WTC11 (cell line): ENCODE data around the gene HMCN1. TPM values are rescaled to one million over a fixed set of nuclear protein-coding genes. Genes with fewer than 3 reads are reported as not detected.

ENCODE experiments used
- ATAC-seq: fragments of 200-7000 bp; cut with Tn5 transposase; 2 replicates; pipeline ENCODE4 v1.10.0; 2021; ENCODE audit warnings: mild to moderate bottlenecking, moderate library complexity
- Bru-seq: library from RNA; stranded (reverse); fragments of 400-500 nt; gene quantifications from one replicate; lab custom pipeline; 2021; lab: Mats Ljungman, UMichigan
- CTCF ChIA-PET: fragments of 300-600 bp; sonication (Branson Sonifier 250); formaldehyde crosslinking; loops from one replicate; lab custom pipeline; 2021; ENCODE audit warnings: antibody characterized with exemption; lab: Charles Lee
- POLR2A ChIA-PET: fragments of 350-600 bp; sonication (Branson Sonifier 250); formaldehyde crosslinking; loops from one replicate; lab custom pipeline; 2021; ENCODE audit warnings: antibody characterized with exemption; lab: Charles Lee
- DNase-seq: peaks from one replicate; pipeline ENCODE4 v3.0.0; 2021; ENCODE audit warnings: low spot score
- H3K27ac Mint-ChIP-seq: 2 replicates; pipeline ENCODE4 v1.8.0; 2021; ENCODE audit warnings: mixed read lengths
- H3K27me3 Mint-ChIP-seq: 2 replicates; pipeline ENCODE4 v1.8.0; 2021; ENCODE audit warnings: low read depth, mild to moderate bottlenecking, moderate library complexity, mixed read lengths
- H3K36me3 Mint-ChIP-seq: 2 replicates; pipeline ENCODE4 v1.8.0; 2021; ENCODE audit warnings: mixed read lengths
- H3K4me1 Mint-ChIP-seq: 2 replicates; pipeline ENCODE4 v1.8.0; 2022; ENCODE audit warnings: mixed read lengths
- H3K4me3 Mint-ChIP-seq: 2 replicates; pipeline ENCODE4 v1.8.0; 2021; ENCODE audit warnings: mild to moderate bottlenecking, moderate library complexity, mixed read lengths
- H3K9me3 Mint-ChIP-seq: 2 replicates; pipeline ENCODE4 v1.8.0; 2021; ENCODE audit warnings: mixed read lengths
- ATF1 ChIP-seq: sonication (generic); formaldehyde crosslinking; IDR thresholded peaks from 2 replicates; pipeline ENCODE4 v1.8.1; 2023; ENCODE audit warnings: mild to moderate bottlenecking, moderate library complexity, missing genetic modification reagents
- ATF3 ChIP-seq: sonication (generic); formaldehyde crosslinking; conservative IDR thresholded peaks from 2 replicates; pipeline ENCODE4 v1.8.1; 2022; ENCODE audit warnings: mild to moderate bottlenecking, missing genetic modification reagents
- E2F5 ChIP-seq: sonication (generic); formaldehyde crosslinking; IDR thresholded peaks from 2 replicates; pipeline ENCODE4 v1.8.1; 2022; ENCODE audit warnings: mild to moderate bottlenecking, moderate library complexity, missing genetic modification reagents
- EMX1 ChIP-seq: fragments of 250-450 bp; sonication (Bioruptor Pico); IDR thresholded peaks from 2 replicates; pipeline ENCODE4 v1.8.0; 2021; ENCODE audit warnings: mild to moderate bottlenecking
- ESRRA ChIP-seq: sonication (generic); formaldehyde crosslinking; IDR thresholded peaks from 2 replicates; pipeline ENCODE4 v1.8.1; 2022; ENCODE audit warnings: mild to moderate bottlenecking, missing genetic modification reagents, borderline replicate concordance
- FOXP4 ChIP-seq: sonication (generic); formaldehyde crosslinking; IDR thresholded peaks from 2 replicates; pipeline ENCODE4 v1.8.0; 2022; ENCODE audit warnings: mild to moderate bottlenecking, missing genetic modification reagents
- HMGA2 ChIP-seq: fragments of 250-450 bp; sonication (Bioruptor Pico); IDR thresholded peaks from 2 replicates; pipeline ENCODE4 v1.4.0; 2021; ENCODE audit warnings: mild to moderate bottlenecking, moderate library complexity
- OVOL2 ChIP-seq: fragments of 250-450 bp; sonication (Bioruptor Pico); IDR thresholded peaks from 2 replicates; pipeline ENCODE4 v1.9.0; 2021; ENCODE audit warnings: mild to moderate bottlenecking, borderline replicate concordance
- RORB ChIP-seq: fragments of 250-450 bp; sonication (Bioruptor Pico); IDR thresholded peaks from 2 replicates; pipeline ENCODE4 v1.9.0; 2021; ENCODE audit warnings: mild to moderate bottlenecking
- SP1 ChIP-seq: sonication (generic); formaldehyde crosslinking; conservative IDR thresholded peaks from 2 replicates; pipeline ENCODE4 v1.8.1; 2022; ENCODE audit warnings: missing genetic modification reagents
- TCF7 ChIP-seq: sonication (generic); formaldehyde crosslinking; IDR thresholded peaks from 2 replicates; pipeline ENCODE4 v1.8.0; 2022; ENCODE audit warnings: mild to moderate bottlenecking, low read depth, missing genetic modification reagents, moderate library complexity
- TEAD1 ChIP-seq: sonication (generic); formaldehyde crosslinking; IDR thresholded peaks from 2 replicates; pipeline ENCODE4 v1.8.0; 2022; ENCODE audit warnings: mild to moderate bottlenecking, missing genetic modification reagents
- TEAD4 ChIP-seq: sonication (generic); formaldehyde crosslinking; IDR thresholded peaks from 2 replicates; pipeline ENCODE4 v1.8.0; 2022; ENCODE audit warnings: mild to moderate bottlenecking, missing genetic modification reagents
- USF2 ChIP-seq: sonication (generic); formaldehyde crosslinking; IDR thresholded peaks from 2 replicates; pipeline ENCODE4 v1.8.1; 2023; ENCODE audit warnings: mild to moderate bottlenecking, missing genetic modification reagents, moderate library complexity
- ZBTB21 ChIP-seq: sonication (generic); formaldehyde crosslinking; IDR thresholded peaks from 2 replicates; pipeline ENCODE4 v1.8.1; 2023; ENCODE audit warnings: mild to moderate bottlenecking, missing genetic modification reagents, borderline replicate concordance
- ZNF121 ChIP-seq: sonication (generic); formaldehyde crosslinking; IDR thresholded peaks from 2 replicates; pipeline ENCODE4 v1.8.0; 2023; ENCODE audit warnings: missing genetic modification reagents
- long read RNA-seq, 3 experiments: library from RNA in 1 of 3; library from capped mRNA in 1 of 3; library from polyadenylated mRNA in 1 of 3; unstranded in 2 of 3; stranded (forward) in 1 of 3; transcript quantifications; one replicate each; pipeline ENCODE4 v2.0.0, GENCODE V29; 2021
- total RNA-seq: library from RNA; stranded (reverse); gene quantifications from 3 replicates; pipeline ENCODE4 v1.2.3, GENCODE V29; 2021
- TF ChIP-seq, protein P1 (sequence below): fragments of 200-600 bp; IDR thresholded peaks from 2 replicates; pipeline ENCODE4 v1.8.0; 2022; ENCODE audit warnings: antibody characterized with exemption
- TF ChIP-seq, protein P2 (sequence below): sonication (generic); formaldehyde crosslinking; IDR thresholded peaks from 2 replicates; pipeline ENCODE4 v1.8.1; 2023; ENCODE audit warnings: mild to moderate bottlenecking, missing genetic modification reagents
- TF ChIP-seq, protein P3 (sequence below): sonication (generic); formaldehyde crosslinking; IDR thresholded peaks from 2 replicates; pipeline ENCODE4 v1.8.1; 2022; ENCODE audit warnings: mild to moderate bottlenecking, missing genetic modification reagents, moderate library complexity, borderline replicate concordance
- TF ChIP-seq, protein P4 (sequence below): sonication (generic); formaldehyde crosslinking; IDR thresholded peaks from 2 replicates; pipeline ENCODE4 v1.8.0; 2022; ENCODE audit warnings: mild to moderate bottlenecking, missing genetic modification reagents
- TF ChIP-seq, protein P5 (sequence below): sonication (generic); formaldehyde crosslinking; IDR thresholded peaks from 2 replicates; pipeline ENCODE4 v1.8.1; 2022; ENCODE audit warnings: missing genetic modification reagents, borderline replicate concordance

The HMCN1 gene
- 5.6 to 10.6 TPM (median 10.5 TPM) in 3 replicates for total RNA-seq
- percentile 58 among the genes with signal in this experiment for Bru-seq, nascent RNA
- long read RNA-seq, experiment 1, partial matches to known transcripts = 14 of 22 reads
- long read RNA-seq, experiment 1, other reads (novel, unspliced or antisense) = 8 of 22 reads
- long read RNA-seq, experiment 2, partial matches to known transcripts = 8 of 15 reads
- long read RNA-seq, experiment 2, other reads (novel, unspliced or antisense) = 7 of 15 reads
- long read RNA-seq, experiment 3 = 0 reads

GRCh38 chr1:185733818-185734735, at the start of gene HMCN1:
Gene HMCN1, plus strand, starts transcription at chr1:185734391. Its CDS starts 389 bp downstream, at chr1:185734780.
- no peaks in the 10 kb centered on the region for H3K9me3 Mint-ChIP-seq
- CTCF ChIA-PET = interaction anchor here (0.9 to 3.7 kb wide), 14 partner anchors 13 to 641 kb away, joined by 3 to 66 read pairs (median 4); partner anchors contain the start of genes ODR4 and TPR
- ATAC-seq (peak; percentile 89), DNase-seq (peak; percentile 90)
- peak within 1 kb of the TSS; percentile 96 for H3K27ac Mint-ChIP-seq
- H3K27me3 Mint-ChIP-seq = peaks cover 22% of the 10 kb centered on the region
- H3K4me3 Mint-ChIP-seq = peak within 1 kb of the TSS; percentile 89
- peaks cover 31% of the 10 kb centered on the region for H3K4me1 Mint-ChIP-seq
- H3K36me3 Mint-ChIP-seq = no peaks in the 10 kb centered on the region
- POLR2A ChIA-PET = interaction anchor here (0.6 to 1.0 kb wide), 3 partner anchors 13 to 210 kb away, joined by 3 to 5 read pairs (median 4); no protein-coding TSS in a partner anchor
- TF ChIP-seq ATF3 (CRISPR knock-in tag) (no peak), EMX1 (no peak), ZBTB21 (CRISPR knock-in tag) (no peak), ATF1 (CRISPR knock-in tag) (no peak), E2F5 (CRISPR knock-in tag) (no peak), SP1 (no peak), OVOL2 (CRISPR knock-in tag) (no peak), HMGA2 (CRISPR knock-in tag) (no peak), TEAD1 (CRISPR knock-in tag) (peak; percentile 33; the same call in 1 of the 2 replicates), TEAD4 (no peak), USF2 (CRISPR knock-in tag) (no peak), ZNF121 (no peak), TCF7 (no peak), RORB (CRISPR knock-in tag) (no peak), FOXP4 (CRISPR knock-in tag) (no peak), ESRRA (CRISPR knock-in tag) (no peak)
- TF ChIP-seq, protein P1, sequence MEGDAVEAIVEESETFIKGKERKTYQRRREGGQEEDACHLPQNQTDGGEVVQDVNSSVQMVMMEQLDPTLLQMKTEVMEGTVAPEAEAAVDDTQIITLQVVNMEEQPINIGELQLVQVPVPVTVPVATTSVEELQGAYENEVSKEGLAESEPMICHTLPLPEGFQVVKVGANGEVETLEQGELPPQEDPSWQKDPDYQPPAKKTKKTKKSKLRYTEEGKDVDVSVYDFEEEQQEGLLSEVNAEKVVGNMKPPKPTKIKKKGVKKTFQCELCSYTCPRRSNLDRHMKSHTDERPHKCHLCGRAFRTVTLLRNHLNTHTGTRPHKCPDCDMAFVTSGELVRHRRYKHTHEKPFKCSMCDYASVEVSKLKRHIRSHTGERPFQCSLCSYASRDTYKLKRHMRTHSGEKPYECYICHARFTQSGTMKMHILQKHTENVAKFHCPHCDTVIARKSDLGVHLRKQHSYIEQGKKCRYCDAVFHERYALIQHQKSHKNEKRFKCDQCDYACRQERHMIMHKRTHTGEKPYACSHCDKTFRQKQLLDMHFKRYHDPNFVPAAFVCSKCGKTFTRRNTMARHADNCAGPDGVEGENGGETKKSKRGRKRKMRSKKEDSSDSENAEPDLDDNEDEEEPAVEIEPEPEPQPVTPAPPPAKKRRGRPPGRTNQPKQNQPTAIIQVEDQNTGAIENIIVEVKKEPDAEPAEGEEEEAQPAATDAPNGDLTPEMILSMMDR = no peak
- TF ChIP-seq, protein P2, sequence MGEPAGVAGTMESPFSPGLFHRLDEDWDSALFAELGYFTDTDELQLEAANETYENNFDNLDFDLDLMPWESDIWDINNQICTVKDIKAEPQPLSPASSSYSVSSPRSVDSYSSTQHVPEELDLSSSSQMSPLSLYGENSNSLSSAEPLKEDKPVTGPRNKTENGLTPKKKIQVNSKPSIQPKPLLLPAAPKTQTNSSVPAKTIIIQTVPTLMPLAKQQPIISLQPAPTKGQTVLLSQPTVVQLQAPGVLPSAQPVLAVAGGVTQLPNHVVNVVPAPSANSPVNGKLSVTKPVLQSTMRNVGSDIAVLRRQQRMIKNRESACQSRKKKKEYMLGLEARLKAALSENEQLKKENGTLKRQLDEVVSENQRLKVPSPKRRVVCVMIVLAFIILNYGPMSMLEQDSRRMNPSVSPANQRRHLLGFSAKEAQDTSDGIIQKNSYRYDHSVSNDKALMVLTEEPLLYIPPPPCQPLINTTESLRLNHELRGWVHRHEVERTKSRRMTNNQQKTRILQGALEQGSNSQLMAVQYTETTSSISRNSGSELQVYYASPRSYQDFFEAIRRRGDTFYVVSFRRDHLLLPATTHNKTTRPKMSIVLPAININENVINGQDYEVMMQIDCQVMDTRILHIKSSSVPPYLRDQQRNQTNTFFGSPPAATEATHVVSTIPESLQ (CRISPR knock-in tag) = no peak
- TF ChIP-seq, protein P3, sequence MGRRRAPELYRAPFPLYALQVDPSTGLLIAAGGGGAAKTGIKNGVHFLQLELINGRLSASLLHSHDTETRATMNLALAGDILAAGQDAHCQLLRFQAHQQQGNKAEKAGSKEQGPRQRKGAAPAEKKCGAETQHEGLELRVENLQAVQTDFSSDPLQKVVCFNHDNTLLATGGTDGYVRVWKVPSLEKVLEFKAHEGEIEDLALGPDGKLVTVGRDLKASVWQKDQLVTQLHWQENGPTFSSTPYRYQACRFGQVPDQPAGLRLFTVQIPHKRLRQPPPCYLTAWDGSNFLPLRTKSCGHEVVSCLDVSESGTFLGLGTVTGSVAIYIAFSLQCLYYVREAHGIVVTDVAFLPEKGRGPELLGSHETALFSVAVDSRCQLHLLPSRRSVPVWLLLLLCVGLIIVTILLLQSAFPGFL (CRISPR knock-in tag) = no peak
- TF ChIP-seq, protein P4, sequence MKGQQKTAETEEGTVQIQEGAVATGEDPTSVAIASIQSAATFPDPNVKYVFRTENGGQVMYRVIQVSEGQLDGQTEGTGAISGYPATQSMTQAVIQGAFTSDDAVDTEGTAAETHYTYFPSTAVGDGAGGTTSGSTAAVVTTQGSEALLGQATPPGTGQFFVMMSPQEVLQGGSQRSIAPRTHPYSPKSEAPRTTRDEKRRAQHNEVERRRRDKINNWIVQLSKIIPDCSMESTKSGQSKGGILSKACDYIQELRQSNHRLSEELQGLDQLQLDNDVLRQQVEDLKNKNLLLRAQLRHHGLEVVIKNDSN = no peak
- TF ChIP-seq, protein P5, sequence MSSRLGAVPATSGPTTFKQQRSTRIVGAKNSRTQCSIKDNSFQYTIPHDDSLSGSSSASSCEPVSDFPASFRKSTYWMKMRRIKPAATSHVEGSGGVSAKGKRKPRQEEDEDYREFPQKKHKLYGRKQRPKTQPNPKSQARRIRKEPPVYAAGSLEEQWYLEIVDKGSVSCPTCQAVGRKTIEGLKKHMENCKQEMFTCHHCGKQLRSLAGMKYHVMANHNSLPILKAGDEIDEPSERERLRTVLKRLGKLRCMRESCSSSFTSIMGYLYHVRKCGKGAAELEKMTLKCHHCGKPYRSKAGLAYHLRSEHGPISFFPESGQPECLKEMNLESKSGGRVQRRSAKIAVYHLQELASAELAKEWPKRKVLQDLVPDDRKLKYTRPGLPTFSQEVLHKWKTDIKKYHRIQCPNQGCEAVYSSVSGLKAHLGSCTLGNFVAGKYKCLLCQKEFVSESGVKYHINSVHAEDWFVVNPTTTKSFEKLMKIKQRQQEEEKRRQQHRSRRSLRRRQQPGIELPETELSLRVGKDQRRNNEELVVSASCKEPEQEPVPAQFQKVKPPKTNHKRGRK (CRISPR knock-in tag) = no peak
